H9 (cell line): ENCODE data around the gene SS18. TPM values are rescaled to one million over a fixed set of nuclear protein-coding genes. Genes with fewer than 3 reads are reported as not detected.

Experiments
- DNase-seq: peaks from one replicate; pipeline ENCODE4 v3.0.0-alpha.2; 2017
- H2AFZ ChIP-seq: one replicate; pipeline ENCODE4 v1.6.1; 2013; ENCODE audit warnings: mild to moderate bottlenecking, low read length, control low read depth, moderate library complexity
- H2AK5ac ChIP-seq: 2 replicates; pipeline ENCODE4 v1.6.1; 2013; ENCODE audit warnings: low read length, control low read depth, mixed read lengths; ENCODE audit not compliant: insufficient read length
- H2BK120ac ChIP-seq: one replicate; pipeline ENCODE4 v1.6.1; 2013; ENCODE audit warnings: low read depth, mild to moderate bottlenecking, low read length, control low read depth, inconsistent platforms; ENCODE audit not compliant: poor library complexity, severe bottlenecking
- H2BK12ac ChIP-seq: 2 replicates; pipeline ENCODE4 v1.6.1; 2013; ENCODE audit warnings: low read length, control low read depth, mixed read lengths, low read depth; ENCODE audit not compliant: insufficient read length
- H2BK15ac ChIP-seq: 2 replicates; pipeline ENCODE4 v1.6.1; 2013; ENCODE audit warnings: low read depth, low read length, control low read depth
- H2BK20ac ChIP-seq: one replicate; pipeline ENCODE4 v1.6.1; 2013; ENCODE audit warnings: low read depth, mild to moderate bottlenecking, low read length, control low read depth, inconsistent platforms; ENCODE audit not compliant: poor library complexity, severe bottlenecking
- H2BK5ac ChIP-seq: 2 replicates; pipeline ENCODE4 v1.6.1; 2013; ENCODE audit warnings: low read length, control low read depth, mixed read lengths; ENCODE audit not compliant: insufficient read length
- H3K14ac ChIP-seq: 2 replicates; pipeline ENCODE4 v1.6.1; 2013; ENCODE audit warnings: low read length, control low read depth; ENCODE audit not compliant: insufficient read depth
- H3K18ac ChIP-seq: 2 replicates; pipeline ENCODE4 v1.6.1; 2013; ENCODE audit warnings: low read depth, mild to moderate bottlenecking, mixed read lengths, low read length, control low read depth; ENCODE audit not compliant: insufficient read length
- H3K23ac ChIP-seq: 2 replicates; pipeline ENCODE4 v1.6.1; 2013; ENCODE audit warnings: low read length, control low read depth, mixed read lengths, low read depth; ENCODE audit not compliant: insufficient read length
- H3K23me2 ChIP-seq: 2 replicates; pipeline ENCODE4 v1.6.1; 2013; ENCODE audit warnings: low read depth, mild to moderate bottlenecking, mixed read lengths, low read length, control low read depth; ENCODE audit not compliant: insufficient read length, poor library complexity, severe bottlenecking
- H3K27ac ChIP-seq: 2 replicates; pipeline ENCODE4 v1.5.1; 2013; ENCODE audit warnings: low read length, control low read depth, mixed read lengths, low read depth; ENCODE audit not compliant: insufficient read length
- H3K27me3 ChIP-seq: 2 replicates; pipeline ENCODE4 v1.6.1; 2013; ENCODE audit warnings: low read length, control low read depth, inconsistent platforms; ENCODE audit not compliant: insufficient read depth
- H3K4ac ChIP-seq: 2 replicates; pipeline ENCODE4 v1.6.1; 2013; ENCODE audit warnings: low read depth, mild to moderate bottlenecking, control low read depth, inconsistent platforms, low read length, moderate library complexity
- H3K4me1 ChIP-seq: 2 replicates; pipeline ENCODE4 v1.6.1; 2013; ENCODE audit warnings: low read length, control low read depth, inconsistent platforms; ENCODE audit not compliant: insufficient read depth
- H3K4me2 ChIP-seq: 2 replicates; pipeline ENCODE4 v1.6.1; 2013; ENCODE audit warnings: low read length, control low read depth, mixed read lengths; ENCODE audit not compliant: insufficient read length, insufficient read depth
- H3K56ac ChIP-seq: 2 replicates; pipeline ENCODE4 v1.6.1; 2013; ENCODE audit warnings: low read depth, mild to moderate bottlenecking, mixed read lengths, low read length, control low read depth; ENCODE audit not compliant: insufficient read length
- H3K79me1 ChIP-seq: 2 replicates; pipeline ENCODE4 v1.6.1; 2013; ENCODE audit warnings: low read depth, mild to moderate bottlenecking, moderate library complexity, low read length, control low read depth, inconsistent platforms; ENCODE audit not compliant: insufficient read depth, poor library complexity, severe bottlenecking
- H3K79me2 ChIP-seq: 2 replicates; pipeline ENCODE4 v1.6.1; 2013; ENCODE audit warnings: low read length, control low read depth, inconsistent platforms; ENCODE audit not compliant: insufficient read depth
- H3K9ac ChIP-seq: 2 replicates; pipeline ENCODE4 v1.6.1; 2013; ENCODE audit warnings: low read length, control low read depth, mixed read lengths; ENCODE audit not compliant: insufficient read length; ENCODE audit errors: extremely low read depth
- H3K9me3 ChIP-seq: one replicate; pipeline ENCODE4 v1.6.1; 2013; ENCODE audit warnings: low read depth, low read length, inconsistent platforms; ENCODE audit not compliant: control insufficient read depth
- H3T11ph ChIP-seq: one replicate; pipeline ENCODE4 v1.6.1; 2013; ENCODE audit warnings: mild to moderate bottlenecking, low read length, control low read depth, inconsistent platforms
- H4K20me1 ChIP-seq: one replicate; pipeline ENCODE4 v1.6.1; 2013; ENCODE audit not compliant: control insufficient read depth, insufficient read length, insufficient read depth
- H4K5ac ChIP-seq: 2 replicates; pipeline ENCODE4 v1.6.1; 2013; ENCODE audit warnings: low read depth, mild to moderate bottlenecking, mixed read lengths, low read length, control low read depth; ENCODE audit not compliant: insufficient read length
- H4K8ac ChIP-seq: replicated peaks from 2 replicates; pipeline ENCODE4 v1.6.1; 2013; ENCODE audit warnings: low read length, control low read depth, mixed read lengths, low read depth; ENCODE audit not compliant: insufficient read length
- H4K91ac ChIP-seq: 2 replicates; pipeline ENCODE4 v1.6.1; 2013; ENCODE audit warnings: low read depth, mild to moderate bottlenecking, moderate library complexity, mixed read lengths, low read length, control low read depth; ENCODE audit not compliant: insufficient read length
- H3K27ac Mint-ChIP-seq, 3 experiments: 2 replicates in 2 of 3; 3 replicates in 1 of 3; pipeline ENCODE4 v1.8.0; 2020 to 2021; ENCODE audit warnings: mixed read lengths in 3 of 3, mild to moderate bottlenecking in 1 of 3, moderate library complexity in 1 of 3
- H3K27me3 Mint-ChIP-seq: 2 replicates; pipeline ENCODE4 v1.8.0; 2021; ENCODE audit warnings: low read depth, mild to moderate bottlenecking, moderate library complexity, mixed read lengths
- H3K36me3 Mint-ChIP-seq, 3 experiments: 2 replicates in 2 of 3; 3 replicates in 1 of 3; pipeline ENCODE4 v1.8.0; 2020 to 2021; ENCODE audit warnings: low read depth in 3 of 3, mixed read lengths in 3 of 3; ENCODE audit not compliant: insufficient read depth in 1 of 3
- H3K4me1 Mint-ChIP-seq, 2 experiments: 2 replicates each; pipeline ENCODE4 v1.8.0; 2020; ENCODE audit warnings: mixed read lengths in 2 of 2
- H3K4me3 Mint-ChIP-seq, 2 experiments: 2 replicates in 1 of 2; 3 replicates in 1 of 2; pipeline ENCODE4 v1.8.0; 2020 to 2021; ENCODE audit warnings: mild to moderate bottlenecking in 2 of 2, mixed read lengths in 2 of 2, moderate library complexity in 1 of 2
- H3K9me3 Mint-ChIP-seq, 2 experiments: 2 replicates in 1 of 2; 3 replicates in 1 of 2; pipeline ENCODE4 v1.8.0; 2020; ENCODE audit warnings: mild to moderate bottlenecking in 2 of 2, mixed read lengths in 2 of 2, moderate library complexity in 1 of 2
- total RNA-seq: library from RNA; stranded (reverse); gene quantifications from 2 replicates; pipeline ENCODE4 v1.2.1, GENCODE V29; 2021
- TF ChIP-seq, protein P1 (sequence below): fragments of 200-600 bp; sonication (generic); conservative IDR thresholded peaks from 3 replicates; pipeline ENCODE4 v1.8.0; 2021; ENCODE audit warnings: antibody characterized with exemption, mild to moderate bottlenecking

The SS18 gene
- total RNA-seq, 1 experiment from 2014 or later: 87.9 TPM

DNA sequence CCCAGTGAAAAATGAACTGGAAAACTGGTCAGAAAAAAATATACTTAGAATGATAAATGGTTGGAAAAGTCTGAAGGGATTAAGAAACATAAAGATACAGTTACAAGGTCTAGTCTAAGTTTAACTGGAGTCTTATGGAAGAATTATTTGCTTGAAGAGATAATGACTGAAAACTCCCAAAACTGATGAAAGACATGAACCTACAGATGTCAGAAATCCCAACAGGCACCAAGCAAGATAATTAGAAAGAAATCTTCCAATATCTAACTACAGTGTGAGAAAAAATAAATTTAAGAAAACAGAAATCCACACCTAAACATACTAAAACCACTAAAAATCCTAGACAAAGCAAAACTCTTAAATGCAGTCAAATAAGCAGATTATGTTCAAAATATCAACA lies 19.4 kb downstream of the SS18 start:
- no peak overlapping the region for H3K18ac ChIP-seq
- no peaks in the 10 kb centered on the region for H3K79me2 ChIP-seq

More for the DNA sequence above, 19.4 kb downstream of the SS18 start:
- Mint-ChIP-seq H3K9me3 (peaks cover 14 to 15% of the 10 kb centered on the region in 2 experiments), H3K4me1 (no peaks in the 10 kb centered on the region), H3K36me3 (peaks cover 67 to 87% (median 68%) of the 10 kb centered on the region in 3 experiments), H3K27me3 (no peaks in the 10 kb centered on the region), H3K4me3 (no peak overlapping the region), H3K27ac (no peak overlapping the region)
- Histone ChIP-seq H3K79me1 (no peaks in the 10 kb centered on the region), H3K4me2 (no peak overlapping the region), H3K14ac (no peak overlapping the region), H4K91ac (no peak overlapping the region), H2AFZ (no peak overlapping the region), H3K27ac (no peak overlapping the region), H3K4me1 (no peaks in the 10 kb centered on the region), H2BK20ac (no peak overlapping the region), H4K5ac (no peak overlapping the region), H2BK12ac (no peak overlapping the region), H3K23ac (no peak overlapping the region), H3K9ac (no peak overlapping the region), H3K27me3 (no peaks in the 10 kb centered on the region), H2BK15ac (no peak overlapping the region), H4K20me1 (no peaks in the 10 kb centered on the region), H2BK120ac (no peak overlapping the region), H2AK5ac (no peak overlapping the region), H3K23me2 (no peaks in the 10 kb centered on the region), H3K56ac (no peak overlapping the region), H4K8ac (no peak overlapping the region), H3K4ac (no peak overlapping the region), H3T11ph (no peak overlapping the region), H2BK5ac (no peak overlapping the region), H3K9me3 (peaks cover 9% of the 10 kb centered on the region)
- TF ChIP-seq, protein P1, sequence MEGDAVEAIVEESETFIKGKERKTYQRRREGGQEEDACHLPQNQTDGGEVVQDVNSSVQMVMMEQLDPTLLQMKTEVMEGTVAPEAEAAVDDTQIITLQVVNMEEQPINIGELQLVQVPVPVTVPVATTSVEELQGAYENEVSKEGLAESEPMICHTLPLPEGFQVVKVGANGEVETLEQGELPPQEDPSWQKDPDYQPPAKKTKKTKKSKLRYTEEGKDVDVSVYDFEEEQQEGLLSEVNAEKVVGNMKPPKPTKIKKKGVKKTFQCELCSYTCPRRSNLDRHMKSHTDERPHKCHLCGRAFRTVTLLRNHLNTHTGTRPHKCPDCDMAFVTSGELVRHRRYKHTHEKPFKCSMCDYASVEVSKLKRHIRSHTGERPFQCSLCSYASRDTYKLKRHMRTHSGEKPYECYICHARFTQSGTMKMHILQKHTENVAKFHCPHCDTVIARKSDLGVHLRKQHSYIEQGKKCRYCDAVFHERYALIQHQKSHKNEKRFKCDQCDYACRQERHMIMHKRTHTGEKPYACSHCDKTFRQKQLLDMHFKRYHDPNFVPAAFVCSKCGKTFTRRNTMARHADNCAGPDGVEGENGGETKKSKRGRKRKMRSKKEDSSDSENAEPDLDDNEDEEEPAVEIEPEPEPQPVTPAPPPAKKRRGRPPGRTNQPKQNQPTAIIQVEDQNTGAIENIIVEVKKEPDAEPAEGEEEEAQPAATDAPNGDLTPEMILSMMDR: no peak
- DNase-seq: no peak
